ENCODE measurements around the gene CBX6. TPM values are rescaled to one million over a fixed set of nuclear protein-coding genes. Genes with fewer than 3 reads are reported as not detected.

The CBX6 gene
- total and polyA plus RNA-seq, 5 experiments from 2014 or later = 5.8 to 66.7 (median 6.5) TPM

GRCh38 chr22:38886333-38886732 is 14.3 kb upstream of the CBX6 start:
- Mint-ChIP-seq H3K27me3 (peaks cover 0 to 9% (median 0%) of the 10 kb centered on the region in 5 donors), H3K4me3 (no peak overlapping the region), H3K36me3 (no peaks in the 10 kb centered on the region), H3K27ac (no peak overlapping the region), H3K4me1 (peaks cover 16 to 32% (median 23%) of the 10 kb centered on the region in 4 donors), H3K9me3 (no peaks in the 10 kb centered on the region)
- POLR2A ChIA-PET = no interaction called here
- ATAC-seq = no peak
- DNase-seq = no peak

- H3K9me3 Mint-ChIP-seq = no peaks in the 10 kb centered on the region
Observed at GRCh38 chr22:38882972-38883622, 11.1 kb upstream of the CBX6 start.

DNA sequence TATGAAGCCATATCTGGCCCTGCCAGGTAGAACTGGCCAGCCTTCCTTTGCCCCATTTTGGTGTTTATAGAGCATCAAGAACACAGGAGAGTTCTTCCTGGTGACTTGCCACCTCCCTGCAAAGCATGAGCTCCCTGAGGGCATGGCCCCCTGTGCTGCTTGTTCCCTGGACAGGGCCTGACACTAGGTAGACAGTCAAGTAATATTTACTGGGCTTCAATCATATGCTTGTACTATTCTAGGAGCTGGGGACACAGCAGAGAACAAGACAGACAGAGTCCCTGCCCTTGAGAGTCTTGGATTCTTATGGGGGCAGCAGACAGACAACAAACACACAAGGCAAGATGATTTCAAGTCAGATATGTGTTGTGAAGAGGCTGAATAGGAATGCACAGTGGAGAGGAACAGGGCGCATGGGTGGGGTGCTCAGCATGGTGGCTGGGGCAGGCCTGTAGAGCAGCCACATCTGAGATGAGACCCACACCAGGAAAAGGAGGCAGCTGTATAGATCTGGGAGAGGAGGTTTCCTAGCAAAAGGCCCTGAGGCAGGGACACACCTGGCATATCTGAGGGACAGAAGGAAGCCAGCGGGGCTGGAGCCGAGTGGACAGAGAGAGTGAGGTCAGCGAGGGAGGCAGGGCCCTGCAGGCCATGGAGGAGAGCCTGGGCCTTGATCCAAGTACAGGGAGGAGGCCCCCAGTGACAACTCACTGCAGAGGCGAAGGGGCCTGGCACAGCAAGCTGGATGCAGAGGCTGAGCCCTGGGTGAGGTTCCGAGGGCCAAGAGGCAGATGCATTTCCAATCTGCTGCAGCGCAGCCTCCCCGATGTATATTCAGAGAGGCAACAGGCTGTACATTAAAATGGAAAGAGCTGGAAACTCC is 10.2 kb upstream of the CBX6 start:
- no peaks in the 10 kb centered on the region for H3K36me3 Mint-ChIP-seq
- H3K4me3 Mint-ChIP-seq = peak overlapping the region in 9 of 10 donors; percentile 20 to 81 (median 50)
- H3K4me1 Mint-ChIP-seq = peaks cover 17 to 35% (median 25%) of the 10 kb centered on the region in 4 donors
- no peaks in the 10 kb centered on the region for H3K9me3 Mint-ChIP-seq
- peaks cover 0 to 5% (median 0%) of the 10 kb centered on the region in 5 donors for H3K27me3 Mint-ChIP-seq
- ATAC-seq (no peak), DNase-seq (no peak)
- POLR2A ChIA-PET = no interaction called here
- H3K27ac Mint-ChIP-seq = peak overlapping the region; percentile 59 to 90 (median 76)

More at GRCh38 chr22:38882972-38883622, 11.1 kb upstream of the CBX6 start:
- POLR2A ChIA-PET = no interaction called here
- ATAC-seq (peak in 1 of 2 donors; percentile 42), DNase-seq (peak in 1 of 10 donors; percentile 16)
- H3K27ac Mint-ChIP-seq = peak overlapping the region; percentile 60 to 90 (median 78)
- peak overlapping the region; percentile 28 to 81 (median 54) for H3K4me3 Mint-ChIP-seq
- H3K36me3 Mint-ChIP-seq = no peaks in the 10 kb centered on the region
- H3K4me1 Mint-ChIP-seq = peaks cover 17 to 35% (median 25%) of the 10 kb centered on the region in 4 donors
- peaks cover 0 to 7% (median 0%) of the 10 kb centered on the region in 5 donors for H3K27me3 Mint-ChIP-seq

DNA sequence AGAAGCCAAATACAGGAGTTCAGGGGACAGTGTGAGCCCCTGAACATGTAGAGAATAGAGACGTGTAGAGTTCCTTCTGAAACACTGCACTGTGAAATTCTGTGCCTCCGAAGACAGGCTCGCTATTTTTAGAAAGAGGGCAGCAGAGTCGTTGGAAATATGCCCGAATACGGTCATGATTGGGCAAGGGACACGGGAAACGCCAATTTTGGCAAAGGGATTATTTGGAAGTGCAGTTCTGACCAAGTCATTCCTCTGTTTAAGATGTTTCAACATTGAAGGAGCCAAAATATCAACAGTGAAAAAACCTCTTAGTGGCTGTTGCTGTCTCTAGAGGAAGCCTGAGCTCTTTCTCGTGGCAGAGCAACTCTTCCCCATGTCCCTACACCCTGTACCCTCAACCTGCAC is 9.5 kb upstream of the CBX6 start:
- H3K36me3 Mint-ChIP-seq = no peaks in the 10 kb centered on the region
- H3K9me3 Mint-ChIP-seq = no peaks in the 10 kb centered on the region
- peaks cover 17 to 35% (median 25%) of the 10 kb centered on the region in 4 donors for H3K4me1 Mint-ChIP-seq
- DNase-seq (no peak), ATAC-seq (no peak)
- H3K27ac Mint-ChIP-seq = peak overlapping the region in 6 of 10 donors; percentile 42 to 70 (median 55)
- peak overlapping the region in 2 of 10 donors; percentile 13 to 62 for H3K4me3 Mint-ChIP-seq
- POLR2A ChIA-PET = interaction anchor here (0.7 kb wide), 1 partner anchor 9 kb away, joined by 4 read pairs; no protein-coding TSS in a partner anchor
- peaks cover 0 to 8% (median 0%) of the 10 kb centered on the region in 5 donors for H3K27me3 Mint-ChIP-seq

GRCh38 chr22:38879961-38880360 is 7.9 kb upstream of the CBX6 start:
- no peak for ATAC-seq
- no peak overlapping the region for H3K27ac Mint-ChIP-seq

DNA sequence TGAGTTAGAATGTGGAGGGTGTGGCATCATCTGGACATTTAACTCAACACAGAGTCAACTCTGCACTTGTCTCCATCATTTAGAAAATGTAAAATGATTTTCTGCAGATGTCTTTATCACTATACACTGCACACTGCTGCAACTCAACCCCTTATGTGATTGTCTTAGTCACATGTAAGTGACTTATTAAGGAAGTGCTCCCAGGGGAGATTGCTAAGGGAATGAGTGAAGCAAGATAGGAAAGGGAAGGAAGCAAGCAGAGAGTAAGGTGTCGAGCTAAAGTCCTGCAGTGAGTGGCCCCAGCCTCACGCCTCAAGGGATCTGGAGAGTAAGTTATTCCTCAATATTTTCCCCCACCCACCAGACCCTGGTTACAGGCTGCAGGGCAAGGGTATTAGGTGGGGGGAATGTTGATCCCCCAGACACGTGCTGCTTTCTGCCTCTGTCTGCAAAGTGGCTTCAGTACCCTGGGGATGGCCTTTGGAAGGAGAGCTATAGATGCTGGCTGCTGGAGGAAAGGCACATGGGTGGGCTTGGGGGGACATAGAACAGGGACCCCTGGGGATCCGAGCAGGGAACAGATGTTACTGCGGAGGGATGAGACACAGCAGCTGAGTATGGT is 7.2 kb upstream of the CBX6 start:
- Mint-ChIP-seq H3K27ac (no peak overlapping the region), H3K9me3 (no peaks in the 10 kb centered on the region), H3K36me3 (no peaks in the 10 kb centered on the region), H3K4me1 (peaks cover 19 to 36% (median 28%) of the 10 kb centered on the region in 4 donors), H3K4me3 (no peak overlapping the region), H3K27me3 (peaks cover 0 to 14% (median 0%) of the 10 kb centered on the region in 5 donors)
- DNase-seq = no peak
- ATAC-seq = no peak
- POLR2A ChIA-PET = no interaction called here

More at GRCh38 chr22:38879961-38880360, 7.9 kb upstream of the CBX6 start:
- Mint-ChIP-seq H3K36me3 (no peaks in the 10 kb centered on the region), H3K4me1 (peaks cover 17 to 35% (median 25%) of the 10 kb centered on the region in 4 donors), H3K4me3 (no peak overlapping the region), H3K27me3 (peaks cover 0 to 11% (median 0%) of the 10 kb centered on the region in 5 donors), H3K9me3 (no peaks in the 10 kb centered on the region)
- POLR2A ChIA-PET = no interaction called here
- DNase-seq = no peak

DNA sequence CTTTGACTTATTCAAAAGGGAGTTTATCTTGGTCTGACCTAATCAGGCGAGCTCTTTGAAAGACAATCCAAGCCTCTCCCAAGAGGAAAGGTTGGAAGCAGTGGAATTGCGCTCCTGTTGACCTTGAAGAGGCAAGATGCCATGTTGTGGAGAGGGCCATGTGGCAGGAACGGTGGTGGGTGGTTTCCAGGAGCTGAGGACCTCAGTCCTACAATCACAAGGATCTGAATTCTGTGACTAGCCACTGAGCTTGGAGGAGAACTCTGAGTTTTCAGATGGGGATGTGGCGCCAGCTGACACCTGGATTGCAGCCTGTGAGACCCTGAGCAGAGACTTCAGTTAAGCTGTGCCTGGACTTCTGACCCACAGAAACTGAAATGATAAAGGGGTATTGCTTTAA is 6.0 kb upstream of the CBX6 start:
- peak overlapping the region in 1 of 10 donors; percentile 31 for H3K27ac Mint-ChIP-seq
- no peak for DNase-seq
- peaks cover 24 to 36% (median 34%) of the 10 kb centered on the region in 4 donors for H3K4me1 Mint-ChIP-seq
- H3K27me3 Mint-ChIP-seq = peaks cover 0 to 14% (median 0%) of the 10 kb centered on the region in 5 donors
- H3K9me3 Mint-ChIP-seq = no peaks in the 10 kb centered on the region
- no peak for ATAC-seq
- H3K36me3 Mint-ChIP-seq = no peaks in the 10 kb centered on the region
- POLR2A ChIA-PET = interaction anchor here (0.7 kb wide), 1 partner anchor 442 kb away, joined by 3 read pairs; no protein-coding TSS in a partner anchor
- H3K4me3 Mint-ChIP-seq = no peak overlapping the region

DNA sequence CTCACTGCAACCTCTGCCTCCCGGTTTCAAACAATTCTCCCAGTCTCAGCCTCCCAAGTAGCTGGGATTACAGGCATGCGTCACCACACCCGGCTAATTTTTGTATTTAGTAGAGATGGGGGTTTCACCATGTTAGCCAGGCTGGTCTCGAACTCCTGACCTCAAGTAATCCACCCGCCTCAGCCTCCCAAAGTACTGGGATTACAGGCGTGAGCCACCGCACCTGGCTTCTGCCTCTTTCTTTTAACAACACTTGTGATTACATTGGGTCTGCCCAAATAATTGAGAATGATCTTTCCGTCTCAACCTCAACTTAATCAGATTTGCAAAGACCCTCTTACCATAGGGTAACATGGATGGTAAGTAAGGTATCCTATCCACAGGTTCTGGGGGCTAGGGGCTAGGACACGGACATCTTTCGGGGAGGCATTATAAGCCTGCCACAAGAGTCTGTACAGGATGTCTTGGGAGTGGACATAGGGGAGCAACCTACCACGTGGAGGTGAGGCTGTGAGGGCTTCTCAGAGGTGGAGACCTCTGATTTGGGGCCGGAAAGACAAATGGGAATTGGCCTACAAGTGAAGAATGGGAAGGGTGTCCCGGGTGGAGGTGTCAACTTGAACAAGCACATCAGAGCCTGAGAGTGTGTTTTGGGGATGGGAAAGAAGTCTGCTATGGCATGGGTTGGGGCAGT is 2.7 kb upstream of the CBX6 start:
- Mint-ChIP-seq H3K27me3 (peaks cover 0 to 11% (median 0%) of the 10 kb centered on the region in 5 donors), H3K4me3 (peak overlapping the region in 7 of 10 donors; percentile 52 to 96 (median 80)), H3K4me1 (peaks cover 22 to 41% (median 38%) of the 10 kb centered on the region in 4 donors), H3K36me3 (peaks cover 0 to 2% (median 0%) of the 10 kb centered on the region in 3 donors), H3K27ac (peak overlapping the region in 8 of 10 donors; percentile 7 to 94 (median 68)), H3K9me3 (no peaks in the 10 kb centered on the region)
- POLR2A ChIA-PET = no interaction called here
- ATAC-seq = no peak
- DNase-seq = no peak

DNA sequence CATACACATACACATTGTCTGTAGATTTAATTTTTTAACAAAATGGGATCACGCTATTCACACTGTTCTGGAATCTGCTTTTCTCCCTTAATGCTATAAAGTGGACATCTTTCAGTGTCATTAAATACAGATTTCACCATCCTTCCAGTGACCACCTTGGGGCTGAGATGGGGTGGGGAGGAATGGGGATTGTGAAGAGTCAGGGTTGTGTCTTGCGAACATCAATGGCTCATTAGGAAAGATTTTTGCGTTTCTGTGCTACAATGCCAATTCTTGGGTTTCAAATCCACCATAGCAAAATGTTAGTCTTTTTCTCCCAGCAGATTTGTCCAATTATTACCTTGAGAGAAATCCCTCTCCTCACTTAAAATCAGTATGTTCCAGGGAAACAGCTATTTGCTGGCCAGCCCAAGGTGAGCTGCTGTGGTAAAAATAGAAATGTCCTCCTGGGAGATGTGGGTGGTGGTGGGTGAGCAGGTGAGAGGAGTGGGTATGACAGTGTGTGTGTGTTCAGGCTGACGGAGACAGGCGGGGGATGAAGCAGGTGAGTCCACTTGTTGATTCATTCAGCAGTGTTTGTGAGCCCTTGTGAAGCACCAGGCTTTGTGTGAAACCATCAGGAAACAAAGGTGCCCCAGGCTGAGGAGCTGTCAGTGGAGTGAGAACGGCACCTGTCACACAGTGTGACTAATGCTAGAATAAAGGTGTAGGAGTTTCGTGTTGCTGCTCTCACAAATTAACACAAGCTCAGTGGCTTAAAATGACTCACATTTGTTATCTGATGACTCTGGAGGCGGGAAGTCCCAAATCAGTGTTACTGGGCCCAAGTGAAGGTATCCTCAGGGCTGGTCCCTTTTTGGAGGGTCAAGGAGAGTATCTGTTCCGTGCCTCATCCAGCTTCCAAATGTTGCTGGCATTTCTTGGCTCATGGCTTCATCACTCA is 1.7 kb upstream of the CBX6 start:
- Mint-ChIP-seq H3K27ac (peak overlapping the region; percentile 72 to 96 (median 90)), H3K4me1 (peaks cover 23 to 48% (median 44%) of the 10 kb centered on the region in 4 donors)
- POLR2A ChIA-PET = interaction anchor here (0.6 kb wide), 1 partner anchor 240 kb away, joined by 3 read pairs; no protein-coding TSS in a partner anchor

DNA sequence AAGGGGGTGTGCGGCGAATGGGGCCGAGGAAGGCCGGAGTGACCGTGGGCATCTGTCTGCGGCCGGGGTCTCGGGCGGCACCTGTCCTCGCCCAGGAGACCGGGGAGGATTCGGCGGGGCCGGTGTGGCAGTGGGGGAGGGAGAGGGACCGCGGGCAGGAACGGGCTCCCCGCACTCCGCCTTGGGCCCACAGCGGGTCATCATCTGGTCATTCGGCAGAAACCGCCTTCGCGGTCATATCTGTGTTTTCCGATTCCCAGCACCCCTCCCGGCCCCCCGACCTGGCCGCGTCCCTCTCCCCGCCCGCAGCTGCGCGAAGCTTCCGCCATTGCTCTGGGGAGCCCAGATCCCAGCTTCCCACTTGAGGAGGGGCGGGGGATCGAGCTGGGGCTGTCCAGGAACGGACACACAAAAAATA is 824 bp upstream of the CBX6 start:
- DNase-seq (peak in 1 of 10 donors; percentile 20), ATAC-seq (no peak)
- peaks cover 26 to 56% (median 52%) of the 10 kb centered on the region in 4 donors for H3K4me1 Mint-ChIP-seq
- H3K27ac Mint-ChIP-seq = peak overlapping the region; percentile 79 to 96 (median 92)
- peaks cover 0 to 9% (median 0%) of the 10 kb centered on the region in 5 donors for H3K27me3 Mint-ChIP-seq
- peak overlapping the region; percentile 80 to 97 (median 93) for H3K4me3 Mint-ChIP-seq
- H3K36me3 Mint-ChIP-seq = peaks cover 0 to 10% (median 0%) of the 10 kb centered on the region in 3 donors
- POLR2A ChIA-PET = interaction anchor here (1.1 kb wide), 1 partner anchor 656 kb away, joined by 3 read pairs; no protein-coding TSS in a partner anchor
- no peaks in the 10 kb centered on the region for H3K9me3 Mint-ChIP-seq

More for the DNA sequence above, 1.7 kb upstream of the CBX6 start:
- H3K36me3 Mint-ChIP-seq = peaks cover 0 to 10% (median 0%) of the 10 kb centered on the region in 3 donors
- H3K27me3 Mint-ChIP-seq = peaks cover 0 to 11% (median 0%) of the 10 kb centered on the region in 5 donors
- peak in 1 of 10 donors; percentile 37 for DNase-seq
- no peaks in the 10 kb centered on the region for H3K9me3 Mint-ChIP-seq
- H3K4me3 Mint-ChIP-seq = peak overlapping the region; percentile 80 to 97 (median 93)
- no peak for ATAC-seq
